Neuronal stem cell (in vitro differentiated cells): Measurements from ENCODE around the gene PDCD6IP.
"Not testable (repeated sequence)": the region's sequence is repeated elsewhere in the genome, so short reads cannot be mapped to it uniquely, and the experiment has no call there.

Experiments
- DNase-seq: peaks from one replicate; pipeline ENCODE4 v3.0.0-alpha.2; 2013; ENCODE audit warnings: low spot score
- H2AFZ ChIP-seq: one replicate; pipeline ENCODE4 v1.6.1; 2013; ENCODE audit warnings: mild to moderate bottlenecking, low read length, inconsistent platforms
- H2AK5ac ChIP-seq: 2 replicates; pipeline ENCODE4 v1.6.1; 2013; ENCODE audit warnings: low read depth, mild to moderate bottlenecking, inconsistent platforms, low read length, moderate library complexity, mixed read lengths
- H2BK120ac ChIP-seq: 2 replicates; pipeline ENCODE4 v1.6.1; 2013; ENCODE audit warnings: low read depth, mild to moderate bottlenecking, inconsistent platforms, low read length, moderate library complexity, mixed read lengths
- H2BK12ac ChIP-seq: one replicate; pipeline ENCODE4 v1.6.1; 2013; ENCODE audit warnings: low read length, inconsistent platforms
- H2BK15ac ChIP-seq: 2 replicates; pipeline ENCODE4 v1.6.1; 2013; ENCODE audit warnings: mild to moderate bottlenecking, low read length, inconsistent platforms, mixed read lengths
- H2BK5ac ChIP-seq: one replicate; pipeline ENCODE4 v1.6.1; 2013; ENCODE audit warnings: inconsistent platforms, mild to moderate bottlenecking, low read length, moderate library complexity
- H3K14ac ChIP-seq: one replicate; pipeline ENCODE4 v1.6.1; 2013; ENCODE audit warnings: low read length, inconsistent platforms
- H3K18ac ChIP-seq: 2 replicates; pipeline ENCODE4 v1.6.1; 2013; ENCODE audit warnings: low read length, inconsistent platforms
- H3K23ac ChIP-seq: 2 replicates; pipeline ENCODE4 v1.6.1; 2013; ENCODE audit warnings: low read depth, mild to moderate bottlenecking, mixed read lengths, low read length, inconsistent platforms; ENCODE audit not compliant: poor library complexity
- H3K27ac ChIP-seq: replicated peaks from 3 replicates; pipeline ENCODE4 v1.5.1; 2013; ENCODE audit warnings: low read length, inconsistent platforms
- H3K27me3 ChIP-seq, 3 experiments: 2 replicates each; pipeline ENCODE4 v1.6.1; 2013; ENCODE audit warnings: low read length in 3 of 3, mild to moderate bottlenecking in 2 of 3, inconsistent platforms in 1 of 3, low read depth in 1 of 3, mixed read lengths in 1 of 3, moderate library complexity in 1 of 3; ENCODE audit not compliant: control insufficient read depth in 3 of 3, insufficient read depth in 3 of 3
- H3K36me3 ChIP-seq, 2 donors: replicated peaks in 1 of 2; 2 replicates each; pipeline ENCODE4 v1.6.1; 2013; ENCODE audit warnings: low read length in 2 of 2; ENCODE audit not compliant: control insufficient read depth in 2 of 2, insufficient read depth in 2 of 2
- H3K4ac ChIP-seq: 2 replicates; pipeline ENCODE4 v1.6.1; 2013; ENCODE audit warnings: inconsistent platforms, mild to moderate bottlenecking, low read length, moderate library complexity
- H3K4me1 ChIP-seq, 2 donors: 1 replicate in 1 of 2; 2 replicates in 1 of 2; pipeline ENCODE4 v1.6.1; 2013; ENCODE audit warnings: low read length in 2 of 2, low read depth in 1 of 2; ENCODE audit not compliant: control insufficient read depth in 2 of 2, insufficient read depth in 1 of 2
- H3K4me2 ChIP-seq: one replicate; pipeline ENCODE4 v1.6.1; 2013; ENCODE audit warnings: mild to moderate bottlenecking, low read length, inconsistent platforms; ENCODE audit not compliant: insufficient read depth, poor library complexity, severe bottlenecking
- H3K4me3 ChIP-seq, 2 donors: 2 replicates each; pipeline ENCODE4 v1.5.1; 2013; ENCODE audit warnings: low read length in 2 of 2, mild to moderate bottlenecking in 2 of 2, inconsistent platforms in 1 of 2, moderate library complexity in 1 of 2
- H3K79me1 ChIP-seq: one replicate; pipeline ENCODE4 v1.6.1; 2013; ENCODE audit warnings: low read depth, mild to moderate bottlenecking, inconsistent platforms, low read length, moderate library complexity
- H3K9ac ChIP-seq: one replicate; pipeline ENCODE4 v1.6.1; 2013; ENCODE audit warnings: mild to moderate bottlenecking, low read depth, low read length, inconsistent platforms; ENCODE audit not compliant: poor library complexity
- H3K9me3 ChIP-seq, 2 donors: replicated peaks in 1 of 2; 2 replicates each; pipeline versions ENCODE3 to v1.6.1; 2013; ENCODE audit warnings: low read length in 2 of 2, mild to moderate bottlenecking in 2 of 2, inconsistent platforms in 1 of 2, low read depth in 1 of 2, mixed read lengths in 1 of 2, moderate library complexity in 1 of 2; ENCODE audit not compliant: control insufficient read depth in 2 of 2, insufficient read depth in 1 of 2
- H4K8ac ChIP-seq: one replicate; pipeline ENCODE4 v1.6.1; 2013; ENCODE audit warnings: low read depth, mild to moderate bottlenecking, inconsistent platforms, low read length, moderate library complexity
- H4K91ac ChIP-seq: one replicate; pipeline ENCODE4 v1.6.1; 2013; ENCODE audit warnings: low read length, low read depth, mild to moderate bottlenecking, inconsistent platforms; ENCODE audit not compliant: poor library complexity
- WGBS, 2 donors: extraction: QIAGEN DNeasy Blood & Tissue Kit; methylation state at CpG; one replicate each; pipeline ENCODE4 v1.1.7; 2013; ENCODE audit warnings: missing lambda C conversion rate in 2 of 2, mixed read lengths in 1 of 2; ENCODE audit not compliant: insufficient read length in 2 of 2, insufficient replicate concordance in 1 of 2; ENCODE audit errors: extremely low coverage in 2 of 2; 5-methylcytosine and 5-hydroxymethylcytosine counted together

PDCD6IP gene

GRCh38 chr3:33840179-33840578 lies 41.7 kb downstream of the PDCD6IP start:
- no peak overlapping the region for H3K14ac ChIP-seq
- H3K27me3 ChIP-seq = no peaks in the 10 kb centered on the region
- no peak overlapping the region for H3K4me3 ChIP-seq
- H3K23ac ChIP-seq = no peak overlapping the region
- H3K9me3 ChIP-seq = no peaks in the 10 kb centered on the region
- no peak overlapping the region for H2BK15ac ChIP-seq
- H2AFZ ChIP-seq = no peak overlapping the region
- no peak overlapping the region for H2BK12ac ChIP-seq
- no peak overlapping the region for H2BK120ac ChIP-seq
- no peak overlapping the region for H3K18ac ChIP-seq
- no peak overlapping the region for H4K8ac ChIP-seq
- no peak overlapping the region for H3K4ac ChIP-seq
- H3K4me2 ChIP-seq = no peak overlapping the region
- no CpG with 5 or more reads among the region's 2 CpGs for WGBS, 2 donors
- H3K79me1 ChIP-seq = no peaks in the 10 kb centered on the region
- no peaks in the 10 kb centered on the region for H3K4me1 ChIP-seq
- no peak overlapping the region for H3K27ac ChIP-seq
- no peak for DNase-seq
- no peak overlapping the region for H4K91ac ChIP-seq
- H3K9ac ChIP-seq = no peak overlapping the region
- H2BK5ac ChIP-seq = no peak overlapping the region
- H2AK5ac ChIP-seq = no peak overlapping the region
- H3K36me3 ChIP-seq = peaks cover 1 to 54% of the 10 kb centered on the region in 2 donors

GRCh38 chr3:33848624-33849347 lies 50.4 kb downstream of the PDCD6IP start:
- H2BK5ac ChIP-seq = no peak overlapping the region
- no peaks in the 10 kb centered on the region for H3K4me1 ChIP-seq
- no peak overlapping the region for H2AK5ac ChIP-seq
- no peaks in the 10 kb centered on the region for H3K9me3 ChIP-seq
- H3K4me2 ChIP-seq = no peak overlapping the region
- H3K79me1 ChIP-seq = no peaks in the 10 kb centered on the region
- H2BK120ac ChIP-seq = no peak overlapping the region
- no peak overlapping the region for H4K91ac ChIP-seq
- no peak overlapping the region for H3K14ac ChIP-seq
- no CpG with 5 or more reads among the region's 10 CpGs for WGBS, 2 donors
- no peak overlapping the region for H3K23ac ChIP-seq
- no peaks in the 10 kb centered on the region for H3K27me3 ChIP-seq
- H2BK15ac ChIP-seq = no peak overlapping the region
- H3K4ac ChIP-seq = no peak overlapping the region
- no peak overlapping the region for H2BK12ac ChIP-seq
- H4K8ac ChIP-seq = no peak overlapping the region
- H3K4me3 ChIP-seq = no peak overlapping the region
- no peak overlapping the region for H2AFZ ChIP-seq
- no peak overlapping the region for H3K18ac ChIP-seq
- H3K36me3 ChIP-seq = peaks cover 0 to 42% of the 10 kb centered on the region in 2 donors
- DNase-seq = no peak
- no peak overlapping the region for H3K9ac ChIP-seq
- no peak overlapping the region for H3K27ac ChIP-seq

- not testable (repeated sequence) for H2BK120ac ChIP-seq, H3K9ac ChIP-seq, H3K27ac ChIP-seq, H3K4me2 ChIP-seq, H3K14ac ChIP-seq, H3K23ac ChIP-seq, H3K27me3 ChIP-seq, H3K79me1 ChIP-seq, H2BK5ac ChIP-seq, H3K4ac ChIP-seq, H2AFZ ChIP-seq, H3K9me3 ChIP-seq, H2BK15ac ChIP-seq, DNase-seq, H3K4me3 ChIP-seq, H3K18ac ChIP-seq, H4K91ac ChIP-seq, H2AK5ac ChIP-seq, H2BK12ac ChIP-seq, H3K4me1 ChIP-seq, H4K8ac ChIP-seq
- no CpG with 5 or more reads among the region's 3 CpGs for WGBS, 2 donors
- peaks cover 0 to 41% of the 10 kb centered on the region in 2 donors for H3K36me3 ChIP-seq
Observed at GRCh38 chr3:33850599-33850998, 52.2 kb downstream of the PDCD6IP start.

DNA sequence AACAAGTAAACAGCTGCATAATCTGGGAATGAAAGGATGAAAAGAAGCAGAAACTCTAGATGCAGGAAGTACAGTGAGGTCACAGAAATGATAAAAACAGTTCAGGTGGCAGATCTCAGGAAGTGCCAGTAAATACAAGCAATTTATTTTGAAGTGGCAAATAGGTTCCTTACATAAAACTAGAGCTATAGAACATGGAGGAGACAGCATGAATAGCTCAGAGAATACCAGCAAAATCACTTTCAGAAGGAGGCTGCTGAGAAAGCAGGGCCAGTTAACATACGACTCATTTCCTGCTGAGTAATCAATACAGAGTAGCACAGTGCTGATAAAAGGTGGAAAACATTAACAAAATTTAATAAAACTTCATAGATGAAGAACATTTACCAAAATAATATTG lies 57.0 kb downstream of the PDCD6IP start:
- not testable (repeated sequence) for H2AK5ac ChIP-seq, H3K79me1 ChIP-seq, H3K4ac ChIP-seq, H3K27ac ChIP-seq, H2BK12ac ChIP-seq, H3K9me3 ChIP-seq, H2AFZ ChIP-seq, DNase-seq, H2BK5ac ChIP-seq, H3K14ac ChIP-seq, H3K9ac ChIP-seq, H3K18ac ChIP-seq, H2BK15ac ChIP-seq, H3K4me2 ChIP-seq, H3K27me3 ChIP-seq, H4K8ac ChIP-seq, H3K23ac ChIP-seq, H2BK120ac ChIP-seq, H3K4me3 ChIP-seq, H3K4me1 ChIP-seq, H4K91ac ChIP-seq
- peaks cover 2 to 54% of the 10 kb centered on the region in 2 donors for H3K36me3 ChIP-seq
- no CpG with 5 or more reads among the region's 1 CpG for WGBS, 2 donors
